Natural killer cell (primary cell): Measurements from ENCODE around the gene LMNA. TPM values are rescaled to one million over a fixed set of nuclear protein-coding genes. Genes with fewer than 3 reads are reported as not detected.

ENCODE experiments used
- ATAC-seq, 3 donors: fragments of 150-1000 bp in 2 of 3; fragments of 200-7000 bp in 1 of 3; cut with Tn5 transposase; 1 replicate in 1 of 3; 2 replicates in 2 of 3; pipeline ENCODE4 v1.10.0; 2021; ENCODE audit warnings: mild to moderate bottlenecking in 2 of 3, moderate library complexity in 2 of 3
- DNase-seq, 2 donors: peaks; one replicate each; pipeline versions ENCODE4 v3.0.0 to v3.0.0-alpha.2; 2013 to 2021; ENCODE audit warnings: mixed read lengths in 1 of 2
- H3K27ac ChIP-seq: one replicate; pipeline ENCODE4 v1.5.1; 2013; ENCODE audit warnings: mild to moderate bottlenecking, low read length
- H3K27me3 ChIP-seq: one replicate; pipeline ENCODE4 v1.6.1; 2013; ENCODE audit warnings: low read length; ENCODE audit not compliant: control insufficient read depth, insufficient read depth
- H3K36me3 ChIP-seq: one replicate; pipeline ENCODE4 v1.6.1; 2013; ENCODE audit warnings: low read length; ENCODE audit not compliant: control insufficient read depth, insufficient read depth
- H3K4me1 ChIP-seq: one replicate; pipeline ENCODE4 v1.6.1; 2013; ENCODE audit warnings: low read length; ENCODE audit not compliant: control insufficient read depth, insufficient read depth
- H3K4me3 ChIP-seq: one replicate; pipeline ENCODE4 v1.5.1; 2013; ENCODE audit warnings: low read length
- H3K9me3 ChIP-seq: one replicate; pipeline ENCODE4 v1.6.1; 2013; ENCODE audit warnings: low read length; ENCODE audit not compliant: control insufficient read depth, insufficient read depth
- H3K27ac Mint-ChIP-seq, 2 donors: one replicate each; pipeline ENCODE4 v1.8.0; 2022; ENCODE audit warnings: mild to moderate bottlenecking in 2 of 2, mixed read lengths in 2 of 2, moderate library complexity in 1 of 2
- H3K27me3 Mint-ChIP-seq, 2 donors: one replicate each; pipeline ENCODE4 v1.8.0; 2022; ENCODE audit warnings: low read depth in 2 of 2, mixed read lengths in 2 of 2
- H3K36me3 Mint-ChIP-seq: one replicate; pipeline ENCODE4 v1.8.0; 2022; ENCODE audit warnings: mixed read lengths
- H3K4me1 Mint-ChIP-seq, 2 donors: one replicate each; pipeline ENCODE4 v1.8.0; 2022; ENCODE audit warnings: mixed read lengths in 2 of 2
- H3K4me3 Mint-ChIP-seq: one replicate; pipeline ENCODE4 v1.8.0; 2022; ENCODE audit warnings: mild to moderate bottlenecking, moderate library complexity, mixed read lengths
- H3K9me3 Mint-ChIP-seq, 2 donors: one replicate each; pipeline ENCODE4 v1.8.0; 2022; ENCODE audit warnings: mixed read lengths in 2 of 2
- WGBS: methylation state at CpG from one replicate; pipeline ENCODE4 v1.1.7; 2013; ENCODE audit warnings: missing lambda C conversion rate; ENCODE audit not compliant: insufficient coverage; 5-methylcytosine and 5-hydroxymethylcytosine counted together
- intact Hi-C: fragments of 100-400 bp; cut with micrococcal nuclease; formaldehyde crosslinking; loops from one replicate; pipeline ENCODE4 v1.14.2; 2022
- total RNA-seq, 4 donors: library from RNA; stranded (reverse); fragments of 120-200 nt in 1 of 4; gene quantifications; one replicate each; pipeline versions ENCODE4 v1.2.3 to v1.2.4, GENCODE V29; 2013 to 2022
- TF ChIP-seq, protein P1 (sequence below): fragments of 200-600 bp; IDR thresholded peaks from one replicate; pipeline ENCODE4 v1.8.0; 2022; ENCODE audit warnings: antibody characterized with exemption

The LMNA gene
- total RNA-seq, 3 donors from 2014 or later (not counting 1 experiment from before 2014, with no cell fraction given): 201 to 504 (median 273) TPM

DNA sequence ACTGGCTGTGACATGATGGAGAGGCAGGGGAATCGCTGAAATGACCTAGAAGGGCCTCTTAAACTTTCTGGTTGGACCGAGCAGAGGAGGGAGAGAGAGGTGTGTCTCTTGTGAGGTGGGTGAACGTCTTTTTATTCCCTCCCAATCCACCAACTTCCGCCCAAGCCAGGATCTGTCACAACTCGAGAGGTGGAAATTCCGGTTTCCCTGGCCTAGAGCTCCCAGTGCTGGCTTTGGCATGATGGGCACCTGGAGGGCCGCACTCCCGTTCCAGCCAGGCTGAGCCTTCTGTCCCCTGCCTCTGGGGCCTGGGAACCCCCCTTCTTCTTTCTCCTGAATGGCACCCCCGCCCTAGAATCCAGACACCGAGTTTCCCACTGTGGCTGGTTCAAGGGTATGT is 38.9 kb downstream of the LMNA start, which contains the start of gene SEMA4A:
Gene SEMA4A, plus strand, starts transcription at position 224 of the 400 bp plus-strand sequence. CDS start 994 bp downstream, outside the sequence.
- Mint-ChIP-seq H3K9me3 (no peaks in the 10 kb centered on the region), H3K36me3 (no peaks in the 10 kb centered on the region), H3K27me3 (peaks cover 0 to 7% of the 10 kb centered on the region in 2 donors), H3K4me1 (peaks cover 5 to 13% of the 10 kb centered on the region in 2 donors), H3K27ac (no peak within 1 kb of the TSS), H3K4me3 (peak within 1 kb of the TSS; percentile 47)
- Histone ChIP-seq H3K27ac (peak within 1 kb of the TSS; percentile 46), H3K36me3 (no peaks in the 10 kb centered on the region), H3K27me3 (no peaks in the 10 kb centered on the region), H3K9me3 (no peaks in the 10 kb centered on the region), H3K4me3 (peak within 1 kb of the TSS; percentile 24), H3K4me1 (peaks cover 79% of the 10 kb centered on the region)
- DNase-seq (no peak), ATAC-seq (no peak)
- intact Hi-C loops: no loop called here
- TF ChIP-seq, protein P1, sequence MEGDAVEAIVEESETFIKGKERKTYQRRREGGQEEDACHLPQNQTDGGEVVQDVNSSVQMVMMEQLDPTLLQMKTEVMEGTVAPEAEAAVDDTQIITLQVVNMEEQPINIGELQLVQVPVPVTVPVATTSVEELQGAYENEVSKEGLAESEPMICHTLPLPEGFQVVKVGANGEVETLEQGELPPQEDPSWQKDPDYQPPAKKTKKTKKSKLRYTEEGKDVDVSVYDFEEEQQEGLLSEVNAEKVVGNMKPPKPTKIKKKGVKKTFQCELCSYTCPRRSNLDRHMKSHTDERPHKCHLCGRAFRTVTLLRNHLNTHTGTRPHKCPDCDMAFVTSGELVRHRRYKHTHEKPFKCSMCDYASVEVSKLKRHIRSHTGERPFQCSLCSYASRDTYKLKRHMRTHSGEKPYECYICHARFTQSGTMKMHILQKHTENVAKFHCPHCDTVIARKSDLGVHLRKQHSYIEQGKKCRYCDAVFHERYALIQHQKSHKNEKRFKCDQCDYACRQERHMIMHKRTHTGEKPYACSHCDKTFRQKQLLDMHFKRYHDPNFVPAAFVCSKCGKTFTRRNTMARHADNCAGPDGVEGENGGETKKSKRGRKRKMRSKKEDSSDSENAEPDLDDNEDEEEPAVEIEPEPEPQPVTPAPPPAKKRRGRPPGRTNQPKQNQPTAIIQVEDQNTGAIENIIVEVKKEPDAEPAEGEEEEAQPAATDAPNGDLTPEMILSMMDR: no peak
- 90% methylated on average over 9 of the region's 10 CpGs for WGBS

DNA sequence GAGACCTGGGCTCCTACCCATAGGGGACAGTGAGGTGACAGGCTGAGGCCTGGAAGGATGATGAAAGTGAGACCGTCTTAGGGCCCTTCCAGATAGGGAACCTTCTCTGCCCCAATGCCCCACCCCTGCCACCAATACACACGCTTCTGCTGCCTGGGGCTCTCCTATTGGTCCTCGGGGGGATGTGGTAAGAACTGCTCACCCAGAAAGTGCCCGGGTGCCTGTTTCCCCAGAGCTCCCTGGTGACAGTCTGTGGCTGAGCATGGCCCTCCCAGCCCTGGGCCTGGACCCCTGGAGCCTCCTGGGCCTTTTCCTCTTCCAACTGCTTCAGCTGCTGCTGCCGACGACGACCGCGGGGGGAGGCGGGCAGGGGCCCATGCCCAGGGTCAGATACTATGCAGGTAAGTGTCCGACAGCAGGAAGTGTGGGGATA is 39.8 kb downstream of the LMNA start:
- H3K4me3 ChIP-seq: peak overlapping the region; percentile 24

DNA sequence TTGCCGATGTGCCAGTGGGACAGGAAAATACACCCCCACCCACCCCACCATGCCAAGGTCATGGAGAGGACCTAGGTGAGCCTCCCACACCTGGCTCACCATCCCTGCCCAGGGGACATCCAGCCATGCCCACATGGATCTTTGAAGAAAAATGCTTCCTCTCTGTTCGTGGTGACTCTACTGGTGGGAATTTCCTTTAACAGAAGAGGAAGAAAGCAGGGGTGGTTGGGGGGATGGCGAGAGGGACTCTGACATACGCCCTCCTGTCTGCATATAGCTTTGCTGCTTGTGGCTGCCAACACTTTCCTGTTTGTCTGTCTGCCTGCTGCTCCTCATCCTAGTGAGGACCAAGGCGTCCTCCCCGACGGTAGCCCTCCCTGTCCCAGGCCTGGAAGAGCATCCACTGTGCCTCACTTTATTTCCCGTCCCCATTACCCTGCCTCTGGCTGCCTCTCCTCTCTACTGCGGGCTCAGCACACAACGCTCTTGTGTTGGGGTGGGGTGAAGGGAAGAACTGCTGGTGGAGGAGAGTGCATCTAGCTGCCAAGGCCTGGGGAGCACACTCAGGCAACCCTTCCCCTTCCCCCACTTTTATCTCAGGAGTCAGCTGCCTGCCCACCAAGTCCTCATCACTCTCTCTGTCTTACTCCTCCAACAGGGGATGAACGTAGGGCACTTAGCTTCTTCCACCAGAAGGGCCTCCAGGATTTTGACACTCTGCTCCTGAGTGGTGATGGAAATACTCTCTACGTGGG is 41.4 kb downstream of the LMNA start:
- Mint-ChIP-seq H3K9me3 (no peaks in the 10 kb centered on the region), H3K4me1 (peaks cover 5 to 16% of the 10 kb centered on the region in 2 donors), H3K36me3 (no peaks in the 10 kb centered on the region), H3K27ac (no peak overlapping the region), H3K27me3 (peaks cover 0 to 7% of the 10 kb centered on the region in 2 donors), H3K4me3 (no peak overlapping the region)
- ATAC-seq (no peak), DNase-seq (no peak)
- Histone ChIP-seq H3K9me3 (no peaks in the 10 kb centered on the region), H3K4me3 (no peak overlapping the region), H3K4me1 (peaks cover 66% of the 10 kb centered on the region), H3K27ac (no peak overlapping the region), H3K27me3 (no peaks in the 10 kb centered on the region), H3K36me3 (no peaks in the 10 kb centered on the region)
- WGBS: 53% methylated on average over 10 of the region's 12 CpGs
- TF ChIP-seq, protein P1: no peak
- intact Hi-C loops: no loop called here

More for the DNA sequence above, 39.8 kb downstream of the LMNA start:
- no peaks in the 10 kb centered on the region for H3K9me3 ChIP-seq
- 49% methylated on average over 10 of the region's 11 CpGs for WGBS
- TF ChIP-seq, protein P1: no peak
- no peaks in the 10 kb centered on the region for H3K9me3 Mint-ChIP-seq
- H3K4me1 ChIP-seq: peaks cover 73% of the 10 kb centered on the region
- peaks cover 0 to 7% of the 10 kb centered on the region in 2 donors for H3K27me3 Mint-ChIP-seq
- ATAC-seq (peak; percentile 48 to 88 (median 50)), DNase-seq (peak in 1 of 2 donors; percentile 64)
- H3K27me3 ChIP-seq: no peaks in the 10 kb centered on the region
- no peak overlapping the region for H3K27ac Mint-ChIP-seq
- H3K27ac ChIP-seq: peak overlapping the region; percentile 46
- H3K36me3 Mint-ChIP-seq: no peaks in the 10 kb centered on the region
- H3K36me3 ChIP-seq: no peaks in the 10 kb centered on the region
- intact Hi-C loops: no loop called here
- H3K4me1 Mint-ChIP-seq: peaks cover 5 to 11% of the 10 kb centered on the region in 2 donors
- peak overlapping the region; percentile 47 for H3K4me3 Mint-ChIP-seq
